Measurements from ENCODE around the gene SLC9A9. TPM values are rescaled to one million over a fixed set of nuclear protein-coding genes. Genes with fewer than 3 reads are reported as not detected.
A peak's percentile ranks its signal among the peaks of the same experiment; 100 is the strongest.

The SLC9A9 gene
- total and polyA plus RNA-seq, 9 of the 15 experiments (the other 6 are each of a cell fraction or from before 2014, with no cell fraction given): 0.03 to 0.13 TPM; not detected in 7

DNA sequence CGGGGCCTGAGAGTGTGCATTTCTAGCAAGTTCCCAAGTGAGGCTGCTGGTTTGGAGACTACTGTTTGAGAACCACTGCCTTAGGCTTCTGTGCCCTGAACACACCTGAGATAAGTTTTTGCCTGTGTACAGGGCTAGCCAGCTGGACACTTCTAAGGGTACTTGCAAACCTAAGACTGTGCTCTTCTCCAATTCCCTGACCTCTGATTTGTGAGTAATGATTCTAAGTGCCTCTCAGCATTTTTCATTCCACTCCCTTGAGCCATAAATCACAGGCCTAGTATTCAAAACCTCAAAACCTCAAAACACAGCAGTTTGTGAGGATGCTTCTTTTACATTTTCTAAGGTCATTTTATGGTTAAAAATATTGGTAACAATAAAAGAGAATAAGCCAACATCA is 580.3 kb downstream of the SLC9A9 start (continued):
- TF ChIP-seq ELF1 (tag; IDR thresholded peaks at IDR 0.05) (no peak), MYNN (IDR thresholded peaks at IDR 0.05) (no peak), MYNN (CRISPR knock-in tag; IDR thresholded peaks at IDR 0.05) (no peak), NCOA1 (IDR thresholded peaks at IDR 0.05; ENCODE audit: low read depth) (no peak)

DNA sequence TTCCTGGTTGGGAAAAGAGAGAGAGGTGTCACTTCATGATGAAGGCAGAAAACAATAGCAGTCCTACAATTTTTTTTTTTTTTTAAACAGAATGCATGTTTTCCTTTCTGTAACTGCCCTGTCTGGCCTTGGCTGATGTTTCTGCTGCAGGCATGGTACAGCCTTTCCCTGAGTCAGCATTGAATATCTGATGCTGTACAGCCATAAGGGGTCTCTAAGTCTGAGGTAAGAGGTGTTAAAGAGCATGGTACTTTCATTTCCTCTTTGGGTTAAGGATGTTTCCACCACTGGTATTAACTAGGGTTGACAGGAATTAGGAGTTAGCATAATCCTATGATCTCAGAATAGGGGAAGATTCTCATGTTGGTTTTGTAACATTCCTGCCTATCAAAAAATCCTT is 581.3 kb downstream of the SLC9A9 start:
- CTCF ChIA-PET (ENCODE audit: low intra/inter-chr PET ratio): no interaction called here
- Histone ChIP-seq H3K9ac (ENCODE audit: insufficient read depth in 1 of 2, low read depth in 2 of 2, low read length in 2 of 2) (no peak overlapping the region), H3K27me3 (ENCODE audit: control insufficient read depth in 2 of 2, insufficient read depth in 2 of 2, low read length in 2 of 2) (no peaks in the 10 kb centered on the region), H3K4me2 (ENCODE audit: insufficient read depth, low read length) (no peak overlapping the region), H3K4me1 (replicated peaks in 1 of 2; ENCODE audit: control insufficient read depth in 2 of 2, insufficient read depth in 2 of 2, low read length in 2 of 2) (no peaks in the 10 kb centered on the region; a peak in 1 of 5 replicates), H3K9me3 (replicated peaks; ENCODE audit: control insufficient read depth, insufficient read depth, low read depth, low read length) (no peaks in the 10 kb centered on the region), H3K4me3 (no peak overlapping the region), H3K36me3 (ENCODE audit: control insufficient read depth, insufficient read depth, low read length) (no peaks in the 10 kb centered on the region), H3K9me1 (ENCODE audit: control insufficient read depth, insufficient read depth, low read length) (no peaks in the 10 kb centered on the region), H4K20me1 (replicated peaks; ENCODE audit: control insufficient read depth, insufficient read depth, low read length) (no peaks in the 10 kb centered on the region), H3K27ac (ENCODE audit: extremely low read depth, low read depth, low read length) (no peak overlapping the region), H2AFZ (ENCODE audit: low read depth, low read length) (no peak overlapping the region), H3K79me2 (ENCODE audit: control insufficient read depth, insufficient read depth, low read length) (no peaks in the 10 kb centered on the region)
- DNase-seq (ENCODE audit: extremely low read depth in 1 of 4, low spot score in 3 of 4) (no peak), FAIRE-seq (no peak), ATAC-seq (no peak; the same call in 2 of the 3 replicates)
- in situ Hi-C loops (cut with MboI) (no loop called here), intact Hi-C loops (cut with micrococcal nuclease) (no loop called here)
- POLR2A ChIA-PET: interaction anchor here (1.0 kb wide), 1 partner anchor 20 kb away, joined by 3 read pairs; no protein-coding TSS in a partner anchor
- no TSS peak for BruUV-seq (replicated peaks)
- TF ChIP-seq, protein P1, sequence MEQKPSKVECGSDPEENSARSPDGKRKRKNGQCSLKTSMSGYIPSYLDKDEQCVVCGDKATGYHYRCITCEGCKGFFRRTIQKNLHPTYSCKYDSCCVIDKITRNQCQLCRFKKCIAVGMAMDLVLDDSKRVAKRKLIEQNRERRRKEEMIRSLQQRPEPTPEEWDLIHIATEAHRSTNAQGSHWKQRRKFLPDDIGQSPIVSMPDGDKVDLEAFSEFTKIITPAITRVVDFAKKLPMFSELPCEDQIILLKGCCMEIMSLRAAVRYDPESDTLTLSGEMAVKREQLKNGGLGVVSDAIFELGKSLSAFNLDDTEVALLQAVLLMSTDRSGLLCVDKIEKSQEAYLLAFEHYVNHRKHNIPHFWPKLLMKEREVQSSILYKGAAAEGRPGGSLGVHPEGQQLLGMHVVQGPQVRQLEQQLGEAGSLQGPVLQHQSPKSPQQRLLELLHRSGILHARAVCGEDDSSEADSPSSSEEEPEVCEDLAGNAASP (IDR thresholded peaks at IDR 0.05): no peak
- TF ChIP-seq GABPA (tag; conservative IDR thresholded peaks at IDR 0.05; ENCODE audit: low read depth) (no peak), TEAD4 (IDR thresholded peaks at IDR 0.05; ENCODE audit: low read length) (no peak), TEAD4 (CRISPR knock-in tag; IDR thresholded peaks at IDR 0.05; ENCODE audit: borderline replicate concordance) (no peak), HNRNPK (IDR thresholded peaks at IDR 0.05; ENCODE audit: low read depth, low read length, poor library complexity, severe bottlenecking) (no peak), MAFK (IDR thresholded peaks at IDR 0.05; ENCODE audit: low read length) (peak; percentile 17; the same call in 1 of the 2 replicates), IFI16 (CRISPR knock-in tag; IDR thresholded peaks at IDR 0.05) (no peak), C11orf30 (IDR thresholded peaks at IDR 0.05; ENCODE audit: low read depth) (peak; percentile 67), KAT2B (IDR thresholded peaks at IDR 0.05; ENCODE audit: low read depth, low read length) (no peak), ZNF75A (CRISPR knock-in tag; IDR thresholded peaks at IDR 0.05) (no peak)
- TF ChIP-seq, protein P2, sequence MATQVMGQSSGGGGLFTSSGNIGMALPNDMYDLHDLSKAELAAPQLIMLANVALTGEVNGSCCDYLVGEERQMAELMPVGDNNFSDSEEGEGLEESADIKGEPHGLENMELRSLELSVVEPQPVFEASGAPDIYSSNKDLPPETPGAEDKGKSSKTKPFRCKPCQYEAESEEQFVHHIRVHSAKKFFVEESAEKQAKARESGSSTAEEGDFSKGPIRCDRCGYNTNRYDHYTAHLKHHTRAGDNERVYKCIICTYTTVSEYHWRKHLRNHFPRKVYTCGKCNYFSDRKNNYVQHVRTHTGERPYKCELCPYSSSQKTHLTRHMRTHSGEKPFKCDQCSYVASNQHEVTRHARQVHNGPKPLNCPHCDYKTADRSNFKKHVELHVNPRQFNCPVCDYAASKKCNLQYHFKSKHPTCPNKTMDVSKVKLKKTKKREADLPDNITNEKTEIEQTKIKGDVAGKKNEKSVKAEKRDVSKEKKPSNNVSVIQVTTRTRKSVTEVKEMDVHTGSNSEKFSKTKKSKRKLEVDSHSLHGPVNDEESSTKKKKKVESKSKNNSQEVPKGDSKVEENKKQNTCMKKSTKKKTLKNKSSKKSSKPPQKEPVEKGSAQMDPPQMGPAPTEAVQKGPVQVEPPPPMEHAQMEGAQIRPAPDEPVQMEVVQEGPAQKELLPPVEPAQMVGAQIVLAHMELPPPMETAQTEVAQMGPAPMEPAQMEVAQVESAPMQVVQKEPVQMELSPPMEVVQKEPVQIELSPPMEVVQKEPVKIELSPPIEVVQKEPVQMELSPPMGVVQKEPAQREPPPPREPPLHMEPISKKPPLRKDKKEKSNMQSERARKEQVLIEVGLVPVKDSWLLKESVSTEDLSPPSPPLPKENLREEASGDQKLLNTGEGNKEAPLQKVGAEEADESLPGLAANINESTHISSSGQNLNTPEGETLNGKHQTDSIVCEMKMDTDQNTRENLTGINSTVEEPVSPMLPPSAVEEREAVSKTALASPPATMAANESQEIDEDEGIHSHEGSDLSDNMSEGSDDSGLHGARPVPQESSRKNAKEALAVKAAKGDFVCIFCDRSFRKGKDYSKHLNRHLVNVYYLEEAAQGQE (IDR thresholded peaks at IDR 0.05; ENCODE audit: borderline replicate concordance): no peak
- TF ChIP-seq, protein P2 (CRISPR knock-in tag; IDR thresholded peaks at IDR 0.05; ENCODE audit: low read depth): no peak
